GM19328 (cell line): Measurements from ENCODE around the gene DBP.
"Not testable (repeated sequence)": the region's sequence is repeated elsewhere in the genome, so short reads cannot be mapped to it uniquely, and the experiment has no call there.

Source experiments
- ATAC-seq: cut with Tn5 transposase; IDR thresholded peaks from one replicate; pipeline ENCODE4 v1.9.1; 2021; ENCODE audit warnings: mild to moderate bottlenecking, moderate library complexity; ENCODE audit not compliant: unreplicated experiment

Gene DBP

GRCh38 chr19:48636859-48637448 is at the start of gene DBP:
Gene DBP, minus strand, starts transcription at chr19:48637379. Its CDS starts 385 bp downstream, at chr19:48636994.
- no peak for ATAC-seq

GRCh38 chr19:48686637-48687036 is 49.5 kb upstream of the DBP start:
- not testable (repeated sequence) for ATAC-seq

- ATAC-seq: no peak
These were observed 48.9 kb upstream of the DBP start for GRCh38 chr19:48686088-48686487.

- no peak for ATAC-seq
These were observed 48.4 kb upstream of the DBP start for GRCh38 chr19:48685583-48685982.

- ATAC-seq: no peak
These were observed 46.2 kb upstream of the DBP start for GRCh38 chr19:48683349-48683748.

GRCh38 chr19:48681127-48681470 is 43.9 kb upstream of the DBP start:
- ATAC-seq: no peak

- ATAC-seq: no peak
These were observed 43.4 kb upstream of the DBP start for GRCh38 chr19:48680436-48681126.

- ATAC-seq: not testable (repeated sequence)
These were observed 42.8 kb upstream of the DBP start for GRCh38 chr19:48680006-48680405.

- ATAC-seq: no peak
These were observed 41.0 kb upstream of the DBP start for GRCh38 chr19:48678201-48678600.

- no peak for ATAC-seq
These were observed 39.7 kb upstream of the DBP start for GRCh38 chr19:48676887-48677286.

- ATAC-seq: no peak
These were observed 39.3 kb upstream of the DBP start for GRCh38 chr19:48676487-48676886.

GRCh38 chr19:48674921-48675824 is 38.0 kb upstream of the DBP start:
- ATAC-seq: no peak

GRCh38 chr19:48674216-48674809 is 37.1 kb upstream of the DBP start:
- ATAC-seq: no peak

- ATAC-seq: no peak
These were observed 36.4 kb upstream of the DBP start for GRCh38 chr19:48673436-48674100.

- no peak for ATAC-seq
These were observed 35.8 kb upstream of the DBP start, which contains the start of gene NTN5 for GRCh38 chr19:48672994-48673393. Gene NTN5, minus strand, starts transcription at chr19:48673017. Its CDS starts 2,031 bp downstream, at chr19:48670986.

- ATAC-seq: no peak
These were observed 34.3 kb upstream of the DBP start for GRCh38 chr19:48671446-48671995.

- no peak for ATAC-seq
These were observed 33.7 kb upstream of the DBP start for GRCh38 chr19:48670699-48671445.

GRCh38 chr19:48669903-48670668 is 32.9 kb upstream of the DBP start:
- no peak for ATAC-seq

GRCh38 chr19:48668761-48669160 is 31.6 kb upstream of the DBP start:
- ATAC-seq: no peak
